ENCODE measurements around the gene ZBTB8OS. TPM values are rescaled to one million over a fixed set of nuclear protein-coding genes. Genes with fewer than 3 reads are reported as not detected.

The ZBTB8OS gene
- total RNA-seq, 3 donors from 2014 or later (not counting 1 experiment from before 2014, with no cell fraction given): 46.1 to 62.2 (median 55.6) TPM

- 97% methylated on average over 12 of the region's 12 CpGs for WGBS (ENCODE audit: insufficient coverage)
- Mint-ChIP-seq H3K27ac (peak overlapping the region in 1 of 2 donors; percentile 37), H3K9me3 (no peaks in the 10 kb centered on the region), H3K27me3 (ENCODE audit: low read depth in 2 of 2) (no peaks in the 10 kb centered on the region), H3K36me3 (peaks cover 12% of the 10 kb centered on the region), H3K4me3 (no peak overlapping the region), H3K4me1 (peaks cover 5% of the 10 kb centered on the region in 2 donors)
- Histone ChIP-seq H3K4me3 (ENCODE audit: low read length) (no peak overlapping the region), H3K4me1 (ENCODE audit: control insufficient read depth, insufficient read depth, low read length) (no peaks in the 10 kb centered on the region), H3K27me3 (ENCODE audit: control insufficient read depth, insufficient read depth, low read length) (no peaks in the 10 kb centered on the region), H3K36me3 (ENCODE audit: control insufficient read depth, insufficient read depth, low read length) (peaks cover 78% of the 10 kb centered on the region), H3K9me3 (ENCODE audit: control insufficient read depth, insufficient read depth, low read length) (no peaks in the 10 kb centered on the region), H3K27ac (ENCODE audit: low read length) (no peak overlapping the region)
- intact Hi-C loops (cut with micrococcal nuclease): no loop called here
- TF ChIP-seq CTCF (IDR thresholded peaks at IDR 0.05): no peak
- DNase-seq (no peak), ATAC-seq (no peak)
These were observed 16.7 kb upstream of the ZBTB8OS start for GRCh38 chr1:32666901-32667566.

GRCh38 chr1:32665915-32666314, 15.6 kb upstream of the ZBTB8OS start:
- Histone ChIP-seq H3K36me3 (ENCODE audit: control insufficient read depth, insufficient read depth, low read length) (peaks cover 74% of the 10 kb centered on the region), H3K9me3 (ENCODE audit: control insufficient read depth, insufficient read depth, low read length) (no peaks in the 10 kb centered on the region), H3K4me1 (ENCODE audit: control insufficient read depth, insufficient read depth, low read length) (no peaks in the 10 kb centered on the region), H3K4me3 (ENCODE audit: low read length) (no peak overlapping the region), H3K27me3 (ENCODE audit: control insufficient read depth, insufficient read depth, low read length) (no peaks in the 10 kb centered on the region), H3K27ac (ENCODE audit: low read length) (no peak overlapping the region)
- no peak overlapping the region for H3K27ac Mint-ChIP-seq
- H3K4me1 Mint-ChIP-seq: peaks cover 6% of the 10 kb centered on the region in 2 donors
- no peaks in the 10 kb centered on the region for H3K27me3 Mint-ChIP-seq (ENCODE audit: low read depth in 2 of 2)
- DNase-seq: no peak
- intact Hi-C loops (cut with micrococcal nuclease): no loop called here
- H3K9me3 Mint-ChIP-seq: no peaks in the 10 kb centered on the region
- no peak for TF ChIP-seq CTCF (IDR thresholded peaks at IDR 0.05)
- no peak overlapping the region for H3K4me3 Mint-ChIP-seq
- WGBS (ENCODE audit: insufficient coverage): 100% methylated on average over 1 of the region's 1 CpG
- no peak for ATAC-seq
- H3K36me3 Mint-ChIP-seq: peaks cover 12% of the 10 kb centered on the region

GRCh38 chr1:32659581-32659980, 9.2 kb upstream of the ZBTB8OS start:
- intact Hi-C loops (cut with micrococcal nuclease): no loop called here
- DNase-seq (no peak), ATAC-seq (no peak)
- Histone ChIP-seq H3K9me3 (ENCODE audit: control insufficient read depth, insufficient read depth, low read length) (no peaks in the 10 kb centered on the region), H3K4me3 (ENCODE audit: low read length) (no peak overlapping the region), H3K36me3 (ENCODE audit: control insufficient read depth, insufficient read depth, low read length) (peaks cover 69% of the 10 kb centered on the region), H3K27me3 (ENCODE audit: control insufficient read depth, insufficient read depth, low read length) (no peaks in the 10 kb centered on the region), H3K4me1 (ENCODE audit: control insufficient read depth, insufficient read depth, low read length) (peaks cover 4% of the 10 kb centered on the region), H3K27ac (ENCODE audit: low read length) (no peak overlapping the region)
- H3K36me3 Mint-ChIP-seq: no peaks in the 10 kb centered on the region
- TF ChIP-seq CTCF (IDR thresholded peaks at IDR 0.05): no peak
- no peaks in the 10 kb centered on the region for H3K9me3 Mint-ChIP-seq
- H3K27me3 Mint-ChIP-seq (ENCODE audit: low read depth in 2 of 2): no peaks in the 10 kb centered on the region
- H3K4me1 Mint-ChIP-seq: peaks cover 26 to 32% of the 10 kb centered on the region in 2 donors
- 100% methylated on average over 1 of the region's 1 CpG for WGBS (ENCODE audit: insufficient coverage)
- H3K27ac Mint-ChIP-seq: peak overlapping the region in 1 of 2 donors; percentile 29
- H3K4me3 Mint-ChIP-seq: no peak overlapping the region
